ENCODE results near the gene DDX46. TPM values are rescaled to one million over a fixed set of nuclear protein-coding genes. Genes with fewer than 3 reads are reported as not detected.

The DDX46 gene
- total and polyA plus RNA-seq, 2 donors (not counting 1 experiment from before 2014, with no cell fraction given), result 18.7 to 38.1 TPM

DNA sequence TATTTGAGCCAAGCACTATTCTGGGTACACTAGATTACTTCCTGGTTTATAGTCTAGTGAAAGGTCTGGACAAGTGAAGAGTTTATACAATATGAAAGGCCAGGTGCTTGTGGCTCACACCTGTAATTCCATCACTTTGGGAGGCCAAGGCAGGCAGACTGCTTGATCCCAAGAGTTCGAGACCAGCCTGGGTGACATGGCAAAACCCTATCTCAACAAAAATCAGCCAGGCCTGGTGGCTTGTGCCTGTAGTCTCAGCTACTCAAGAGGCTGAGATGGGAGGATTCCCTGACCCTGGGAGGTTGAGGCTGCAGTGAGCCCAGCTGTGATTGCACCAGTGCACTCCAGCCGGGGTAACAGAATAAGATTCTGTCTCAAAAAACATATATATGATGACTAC is 106.1 kb downstream of the DDX46 start:
- no peaks in the 10 kb centered on the region for H3K4me1 ChIP-seq (ENCODE audit: control insufficient read depth, extremely low read depth, insufficient read depth, low read length)
- no peak overlapping the region for H3K4me2 ChIP-seq (ENCODE audit: extremely low read depth, insufficient read depth, low read length)
- no peaks in the 10 kb centered on the region for H3K27me3 ChIP-seq (ENCODE audit: control insufficient read depth, insufficient read depth, low read length)
- no peak overlapping the region for H3K4me3 ChIP-seq (replicated peaks in 1 of 4; ENCODE audit: control extremely low read depth in 1 of 4, insufficient read depth in 1 of 4, low read depth in 3 of 4, low read length in 4 of 4)
- no peak overlapping the region for H3K9ac ChIP-seq (ENCODE audit: insufficient read depth, low read length)
- no peaks in the 10 kb centered on the region for H4K20me1 ChIP-seq (ENCODE audit: control insufficient read depth, extremely low read depth, insufficient read depth, low read length)
- no peaks in the 10 kb centered on the region for H3K9me3 ChIP-seq (ENCODE audit: control insufficient read depth, insufficient read depth, low read depth, low read length)
- TF ChIP-seq, protein P1, sequence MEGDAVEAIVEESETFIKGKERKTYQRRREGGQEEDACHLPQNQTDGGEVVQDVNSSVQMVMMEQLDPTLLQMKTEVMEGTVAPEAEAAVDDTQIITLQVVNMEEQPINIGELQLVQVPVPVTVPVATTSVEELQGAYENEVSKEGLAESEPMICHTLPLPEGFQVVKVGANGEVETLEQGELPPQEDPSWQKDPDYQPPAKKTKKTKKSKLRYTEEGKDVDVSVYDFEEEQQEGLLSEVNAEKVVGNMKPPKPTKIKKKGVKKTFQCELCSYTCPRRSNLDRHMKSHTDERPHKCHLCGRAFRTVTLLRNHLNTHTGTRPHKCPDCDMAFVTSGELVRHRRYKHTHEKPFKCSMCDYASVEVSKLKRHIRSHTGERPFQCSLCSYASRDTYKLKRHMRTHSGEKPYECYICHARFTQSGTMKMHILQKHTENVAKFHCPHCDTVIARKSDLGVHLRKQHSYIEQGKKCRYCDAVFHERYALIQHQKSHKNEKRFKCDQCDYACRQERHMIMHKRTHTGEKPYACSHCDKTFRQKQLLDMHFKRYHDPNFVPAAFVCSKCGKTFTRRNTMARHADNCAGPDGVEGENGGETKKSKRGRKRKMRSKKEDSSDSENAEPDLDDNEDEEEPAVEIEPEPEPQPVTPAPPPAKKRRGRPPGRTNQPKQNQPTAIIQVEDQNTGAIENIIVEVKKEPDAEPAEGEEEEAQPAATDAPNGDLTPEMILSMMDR (conservative IDR thresholded peaks at IDR 0.05 in 1 of 2, IDR thresholded peaks at IDR 0.05 in 1 of 2; ENCODE audit: low read depth in 1 of 2, low read length in 2 of 2), result no peak
- TF ChIP-seq EZH2 (IDR thresholded peaks at IDR 0.05; ENCODE audit: low read length, missing control alignments), result no peak
- peaks cover 2% of the 10 kb centered on the region for H3K36me3 ChIP-seq (ENCODE audit: control insufficient read depth, insufficient read depth, low read length)
- H3K79me2 ChIP-seq (ENCODE audit: control insufficient read depth, insufficient read depth, low read length), result no peaks in the 10 kb centered on the region
- DNase-seq (ENCODE audit: low read depth in 2 of 2), result no peak
- H3K27ac ChIP-seq (ENCODE audit: insufficient read depth, low read length), result no peak overlapping the region
- H2AFZ ChIP-seq (ENCODE audit: low read length), result no peak overlapping the region

DNA sequence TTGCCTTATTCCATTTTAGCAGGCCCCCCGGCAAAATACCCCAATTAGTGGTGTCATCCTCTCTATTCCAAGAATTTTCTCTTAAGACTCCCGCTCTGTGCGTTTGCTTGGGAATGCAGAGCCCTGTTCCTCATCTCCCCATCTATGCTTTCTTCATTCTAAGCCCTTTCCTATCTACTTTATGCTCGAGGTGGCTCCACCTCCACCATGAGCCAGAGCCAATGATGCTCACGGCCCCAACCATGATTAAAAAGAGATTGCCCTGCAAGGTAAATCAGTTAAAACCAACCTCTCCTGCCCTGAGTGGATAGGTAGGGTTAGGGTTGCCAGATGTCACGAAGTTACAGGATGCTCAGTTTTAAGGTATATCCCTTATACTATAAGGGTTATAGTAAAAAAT is 114.9 kb downstream of the DDX46 start:
- Histone ChIP-seq H3K27ac (ENCODE audit: insufficient read depth, low read length) (peak overlapping the region; percentile 96), H3K79me2 (ENCODE audit: control insufficient read depth, insufficient read depth, low read length) (peaks cover 19% of the 10 kb centered on the region), H3K4me1 (ENCODE audit: control insufficient read depth, extremely low read depth, insufficient read depth, low read length) (no peaks in the 10 kb centered on the region), H3K36me3 (ENCODE audit: control insufficient read depth, insufficient read depth, low read length) (no peaks in the 10 kb centered on the region), H3K9me3 (ENCODE audit: control insufficient read depth, insufficient read depth, low read depth, low read length) (no peaks in the 10 kb centered on the region), H3K4me2 (ENCODE audit: extremely low read depth, insufficient read depth, low read length) (peak overlapping the region; percentile 83), H4K20me1 (ENCODE audit: control insufficient read depth, extremely low read depth, insufficient read depth, low read length) (no peaks in the 10 kb centered on the region), H3K27me3 (ENCODE audit: control insufficient read depth, insufficient read depth, low read length) (no peaks in the 10 kb centered on the region), H3K9ac (ENCODE audit: insufficient read depth, low read length) (no peak overlapping the region), H2AFZ (ENCODE audit: low read length) (peak overlapping the region; percentile 97), H3K4me3 (replicated peaks in 1 of 4; ENCODE audit: control extremely low read depth in 1 of 4, insufficient read depth in 1 of 4, low read depth in 3 of 4, low read length in 4 of 4) (peak overlapping the region in 2 of 4 experiments; percentile 84 to 89)
- DNase-seq (ENCODE audit: low read depth in 2 of 2), result no peak
- TF ChIP-seq, protein P1 (conservative IDR thresholded peaks at IDR 0.05 in 1 of 2, IDR thresholded peaks at IDR 0.05 in 1 of 2; ENCODE audit: low read depth in 1 of 2, low read length in 2 of 2), result no peak
- no peak for TF ChIP-seq EZH2 (IDR thresholded peaks at IDR 0.05; ENCODE audit: low read length, missing control alignments)

DNA sequence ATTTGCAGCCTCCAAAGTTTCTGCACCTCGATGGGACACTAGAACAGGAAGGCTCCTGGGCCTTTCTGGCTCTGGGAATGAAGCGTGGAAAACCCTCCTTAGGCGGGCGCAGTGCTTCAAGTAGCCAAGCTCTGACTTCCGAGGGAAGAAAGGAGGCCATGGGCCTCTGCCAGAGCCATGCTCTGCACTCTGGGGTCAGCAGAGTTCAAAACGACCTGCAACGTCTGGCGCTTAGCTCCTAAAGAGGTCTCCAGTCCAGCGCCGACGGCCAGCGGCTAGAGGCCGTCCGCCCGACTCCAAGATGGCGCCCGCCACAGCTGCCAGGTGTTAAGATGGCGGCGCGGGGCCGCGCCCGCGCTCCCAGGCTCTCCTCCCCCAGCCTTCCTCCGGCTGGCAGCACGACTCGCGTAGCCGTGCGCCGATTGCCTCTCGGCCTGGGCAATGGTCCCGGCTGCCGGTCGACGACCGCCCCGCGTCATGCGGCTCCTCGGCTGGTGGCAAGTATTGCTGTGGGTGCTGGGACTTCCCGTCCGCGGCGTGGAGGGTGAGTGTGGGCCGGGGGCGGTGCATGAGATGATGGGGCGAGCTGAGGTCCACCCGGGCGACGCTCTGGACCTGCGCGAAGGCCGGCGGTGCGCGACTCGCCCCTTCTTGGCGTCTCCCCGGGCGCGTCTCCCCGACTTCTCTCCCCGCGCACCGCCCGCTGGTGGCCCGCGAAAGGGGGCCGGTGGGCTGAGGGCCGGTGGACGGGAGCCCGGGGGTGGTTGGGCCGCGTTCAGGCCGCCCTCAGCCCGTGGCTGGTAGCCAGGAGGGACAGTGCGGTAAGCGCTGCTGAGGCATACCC is 115.6 kb downstream of the DDX46 start, which contains the start of gene TXNDC15:
TSS of gene TXNDC15 (plus strand) at position 385 of the 844 bp plus-strand sequence. CDS start at position 442, 57 bp downstream.
- DNase-seq (ENCODE audit: low read depth in 2 of 2), result peak; percentile 82 to 88
- Histone ChIP-seq H3K9me3 (ENCODE audit: control insufficient read depth, insufficient read depth, low read depth, low read length) (no peaks in the 10 kb centered on the region), H2AFZ (ENCODE audit: low read length) (peak within 1 kb of the TSS; percentile 97), H3K4me1 (ENCODE audit: control insufficient read depth, extremely low read depth, insufficient read depth, low read length) (no peaks in the 10 kb centered on the region), H3K36me3 (ENCODE audit: control insufficient read depth, insufficient read depth, low read length) (no peaks in the 10 kb centered on the region), H3K27me3 (ENCODE audit: control insufficient read depth, insufficient read depth, low read length) (no peaks in the 10 kb centered on the region), H3K79me2 (ENCODE audit: control insufficient read depth, insufficient read depth, low read length) (peaks cover 19% of the 10 kb centered on the region), H3K9ac (ENCODE audit: insufficient read depth, low read length) (peak within 1 kb of the TSS; percentile 99), H3K27ac (ENCODE audit: insufficient read depth, low read length) (peak within 1 kb of the TSS; percentile 96), H3K4me3 (replicated peaks in 1 of 4; ENCODE audit: control extremely low read depth in 1 of 4, insufficient read depth in 1 of 4, low read depth in 3 of 4, low read length in 4 of 4) (peak within 1 kb of the TSS; percentile 51 to 93 (median 86)), H4K20me1 (ENCODE audit: control insufficient read depth, extremely low read depth, insufficient read depth, low read length) (no peaks in the 10 kb centered on the region), H3K4me2 (ENCODE audit: extremely low read depth, insufficient read depth, low read length) (peak within 1 kb of the TSS; percentile 83)
- TF ChIP-seq EZH2 (IDR thresholded peaks at IDR 0.05; ENCODE audit: low read length, missing control alignments), result no peak
- TF ChIP-seq, protein P1 (conservative IDR thresholded peaks at IDR 0.05 in 1 of 2, IDR thresholded peaks at IDR 0.05 in 1 of 2; ENCODE audit: low read depth in 1 of 2, low read length in 2 of 2), result no peak
